Measurements from ENCODE around the gene THAP8.

Gene THAP8, protein sequence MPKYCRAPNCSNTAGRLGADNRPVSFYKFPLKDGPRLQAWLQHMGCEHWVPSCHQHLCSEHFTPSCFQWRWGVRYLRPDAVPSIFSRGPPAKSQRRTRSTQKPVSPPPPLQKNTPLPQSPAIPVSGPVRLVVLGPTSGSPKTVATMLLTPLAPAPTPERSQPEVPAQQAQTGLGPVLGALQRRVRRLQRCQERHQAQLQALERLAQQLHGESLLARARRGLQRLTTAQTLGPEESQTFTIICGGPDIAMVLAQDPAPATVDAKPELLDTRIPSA

DNA sequence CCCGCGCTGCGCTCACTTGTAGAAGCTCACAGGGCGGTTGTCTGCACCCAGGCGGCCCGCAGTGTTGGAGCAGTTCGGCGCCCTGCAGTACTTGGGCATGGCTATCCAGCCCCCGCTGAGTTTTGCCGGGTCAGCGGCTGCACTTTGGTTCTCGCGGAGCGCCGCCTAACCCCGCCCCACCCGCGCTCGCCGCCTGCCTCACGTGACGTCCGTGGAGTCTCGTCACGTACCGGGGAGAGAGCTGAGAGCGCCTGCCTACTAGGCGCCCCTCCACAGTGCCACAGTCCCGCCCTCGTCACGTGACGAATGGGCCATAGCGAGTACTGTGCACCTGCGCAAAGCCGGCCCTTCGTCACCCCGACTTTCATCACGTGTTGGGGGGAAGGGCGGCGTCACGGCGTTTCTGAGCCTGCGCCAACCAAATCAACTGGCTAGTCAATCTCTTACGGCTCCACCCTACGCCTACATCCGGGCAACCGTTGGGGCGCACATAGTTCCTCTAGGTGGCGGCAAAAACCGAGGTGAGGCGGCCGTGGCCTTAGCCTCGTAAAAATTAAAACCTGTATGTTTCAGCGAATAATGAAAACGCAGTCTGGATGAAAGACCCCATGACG lies at the start of gene THAP8:
Gene THAP8 (minus strand): TSS at position 167 of the 614 bp plus-strand sequence. CDS start 68 bp downstream, at position 99.
- peak; percentile 95 for DNase-seq (ENCODE audit: low spot score)

DNA sequence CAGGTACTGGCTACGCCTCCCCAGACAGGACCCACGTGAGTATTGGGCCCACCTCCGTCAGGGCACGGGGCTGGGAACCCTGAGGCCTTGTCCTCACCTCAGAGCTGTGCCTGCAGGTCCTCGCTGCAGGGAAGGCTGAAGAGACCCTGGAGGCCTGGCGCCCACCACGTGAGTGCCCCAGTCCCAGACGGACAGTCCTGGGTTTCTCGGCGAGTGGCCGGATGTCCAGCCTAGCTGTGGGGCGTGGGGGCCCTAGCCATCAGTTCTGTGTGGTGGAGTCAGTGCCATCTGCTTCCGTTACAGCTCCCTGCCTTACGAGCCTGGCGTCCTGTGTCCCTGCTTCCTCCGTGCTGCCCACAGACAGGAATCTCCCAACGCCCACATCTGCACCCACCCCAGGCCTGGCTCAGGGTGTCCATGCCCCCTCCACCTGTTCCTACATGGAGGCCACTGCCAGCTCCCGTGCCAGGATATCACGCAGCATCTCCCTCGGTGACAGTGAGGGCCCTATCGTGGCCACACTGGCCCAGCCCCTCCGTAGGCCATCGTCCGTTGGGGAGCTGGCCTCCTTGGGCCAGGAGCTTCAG lies 49.0 kb upstream of the THAP8 start:
- no peak for DNase-seq (ENCODE audit: low spot score)

DNA sequence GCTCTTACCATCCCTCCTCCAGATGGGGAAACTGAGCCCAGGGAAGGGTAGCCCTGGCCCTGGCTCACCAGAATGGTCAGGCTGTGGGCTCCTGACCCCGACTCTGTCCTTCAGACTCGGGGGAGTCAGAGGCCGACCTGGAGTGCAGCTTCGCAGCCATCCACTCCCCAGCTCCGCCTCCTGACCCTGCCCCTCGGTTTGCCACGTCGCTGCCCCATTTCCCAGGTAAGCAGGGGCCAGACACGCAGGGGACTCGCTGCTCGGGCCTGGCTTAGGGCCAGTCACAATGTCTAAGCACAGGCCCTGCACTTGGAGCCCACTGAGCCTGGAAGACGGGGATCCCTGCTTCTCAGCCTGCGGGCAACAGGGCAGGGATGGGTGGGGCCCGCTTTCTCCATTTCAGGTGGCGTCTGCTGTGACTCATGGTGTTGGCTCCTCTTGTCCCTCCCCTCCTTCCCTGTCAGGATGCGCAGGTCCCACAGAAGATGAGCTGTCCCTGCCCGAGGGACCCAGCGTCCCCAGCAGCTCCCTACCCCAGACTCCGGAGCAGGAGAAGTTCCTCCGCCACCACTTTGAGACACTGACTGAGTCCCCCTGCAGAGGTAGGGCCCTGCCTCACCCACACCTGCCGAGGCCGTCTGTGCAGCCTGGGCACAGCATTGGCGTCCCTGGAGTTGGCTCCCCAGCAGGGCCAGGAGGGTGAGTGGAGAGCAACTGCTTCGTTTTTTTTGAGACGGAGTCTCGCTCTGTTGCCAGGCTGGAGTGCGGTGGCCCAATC lies 47.7 kb upstream of the THAP8 start:
- DNase-seq (ENCODE audit: low spot score), result no peak

DNA sequence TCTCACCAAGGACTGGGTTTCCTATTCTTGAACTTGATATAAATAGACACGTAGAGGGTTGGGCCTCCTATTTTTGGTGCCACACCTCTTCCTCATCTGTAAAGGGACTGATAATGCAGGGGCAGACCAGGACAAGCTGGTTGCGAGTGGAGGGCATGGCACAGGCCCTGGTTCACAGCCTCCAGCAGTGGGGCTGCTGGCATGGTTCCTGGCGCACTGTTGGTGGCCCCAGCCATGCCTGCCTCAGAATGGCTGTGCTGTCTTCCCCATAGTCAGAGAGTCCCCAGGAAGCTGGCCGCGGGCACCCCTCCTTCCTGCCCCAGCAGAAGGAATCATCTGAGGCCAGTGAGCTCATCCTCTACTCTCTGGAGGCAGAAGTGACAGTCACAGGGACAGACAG lies 46.4 kb upstream of the THAP8 start:
- no peak for DNase-seq (ENCODE audit: low spot score)

DNA sequence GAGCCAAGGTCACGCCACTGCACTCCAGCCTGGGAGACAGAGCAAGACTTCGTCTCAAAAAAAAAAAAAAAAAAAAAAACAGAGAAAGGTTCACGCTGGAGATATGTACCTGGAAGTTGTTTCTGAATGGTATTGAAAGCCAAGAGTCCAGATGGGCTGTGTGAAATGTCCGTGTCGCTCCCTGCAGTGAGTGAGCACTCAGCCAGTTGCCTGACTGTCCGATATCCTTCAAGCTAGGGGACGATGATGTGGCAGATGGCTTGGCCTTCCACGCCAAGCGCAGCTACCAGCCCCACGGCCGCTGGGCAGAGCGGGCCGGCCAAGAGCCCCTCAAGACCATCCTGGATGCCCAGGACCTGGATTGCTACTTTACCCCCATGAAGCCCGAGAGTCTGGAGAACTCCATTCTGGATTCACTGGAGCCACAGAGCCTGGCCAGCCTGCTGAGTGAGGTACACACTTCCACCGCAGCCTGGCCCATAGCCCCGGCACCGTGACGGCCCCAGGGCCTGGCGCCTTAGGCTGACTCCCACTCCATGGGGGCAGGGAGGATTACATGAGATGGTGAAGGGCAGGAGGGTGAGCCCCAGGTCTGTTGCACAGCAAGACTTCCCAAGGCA lies 45.2 kb upstream of the THAP8 start:
- DNase-seq (ENCODE audit: low spot score), result no peak

DNA sequence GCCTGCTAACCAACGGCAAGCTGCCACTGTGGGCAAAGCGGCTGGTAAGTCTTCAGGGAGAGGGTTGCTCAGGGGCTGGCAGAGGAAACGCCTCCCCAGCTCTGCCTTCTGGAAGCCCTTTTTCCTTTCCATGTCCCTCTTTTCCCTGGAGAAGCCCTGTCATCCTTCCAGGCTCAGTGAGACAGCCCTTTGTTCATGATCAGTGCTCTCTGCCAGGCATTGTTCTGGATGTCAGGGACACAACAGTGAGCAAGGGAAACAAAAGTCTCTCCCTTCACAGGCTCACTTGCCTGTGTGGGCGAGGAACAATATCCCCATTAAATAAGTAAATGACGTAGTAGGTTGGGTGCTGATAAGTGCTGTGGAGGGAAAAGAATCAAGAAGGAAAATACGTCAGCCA lies 43.0 kb upstream of the THAP8 start:
- DNase-seq (ENCODE audit: low spot score), result no peak

DNA sequence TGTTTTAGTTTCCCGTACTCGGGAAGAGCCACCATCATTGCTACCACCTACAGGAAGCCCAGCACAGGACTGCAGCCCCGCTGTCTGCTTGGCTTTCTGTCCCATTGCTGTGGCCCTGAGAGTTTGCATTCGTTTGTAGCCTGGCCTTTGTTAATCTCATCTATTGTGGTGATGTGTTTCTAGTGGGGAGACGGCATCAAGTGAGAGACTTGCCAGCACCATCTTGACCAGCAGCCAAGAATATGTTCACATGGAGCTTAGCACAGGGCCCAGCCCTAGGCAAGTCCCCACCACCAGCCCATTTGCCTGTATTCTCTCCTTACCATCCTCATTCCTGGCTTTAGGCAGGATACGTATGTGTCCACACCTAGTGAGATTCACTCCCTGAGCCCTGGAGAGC lies 39.6 kb upstream of the THAP8 start:
- DNase-seq (ENCODE audit: low spot score), result no peak

DNA sequence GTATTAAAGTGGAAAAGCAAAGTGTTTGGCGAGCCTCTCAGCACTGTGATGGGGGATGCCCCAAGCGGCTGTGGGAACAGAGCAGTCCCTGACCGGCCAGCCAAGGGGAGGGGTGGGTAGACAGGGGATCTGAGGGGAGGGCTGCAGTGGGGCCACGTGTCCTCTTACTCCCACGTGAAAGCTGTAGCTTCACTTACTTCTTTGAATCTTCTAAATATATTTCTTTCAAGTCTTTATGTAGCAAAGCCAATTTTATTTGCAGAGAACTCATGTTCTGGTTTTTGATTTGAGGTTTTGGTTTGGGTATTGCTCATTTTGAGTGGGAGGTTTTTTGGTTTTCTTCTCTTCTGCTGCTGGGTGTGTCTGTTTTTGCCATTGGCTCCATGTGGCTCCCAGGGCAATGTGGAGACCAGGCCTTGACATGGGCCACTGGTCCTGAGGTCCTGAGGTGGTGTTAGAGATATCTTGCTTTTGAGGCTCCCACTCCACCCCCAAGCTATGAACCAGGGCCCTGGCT lies 39.1 kb upstream of the THAP8 start:
- DNase-seq (ENCODE audit: low spot score), result no peak

DNA sequence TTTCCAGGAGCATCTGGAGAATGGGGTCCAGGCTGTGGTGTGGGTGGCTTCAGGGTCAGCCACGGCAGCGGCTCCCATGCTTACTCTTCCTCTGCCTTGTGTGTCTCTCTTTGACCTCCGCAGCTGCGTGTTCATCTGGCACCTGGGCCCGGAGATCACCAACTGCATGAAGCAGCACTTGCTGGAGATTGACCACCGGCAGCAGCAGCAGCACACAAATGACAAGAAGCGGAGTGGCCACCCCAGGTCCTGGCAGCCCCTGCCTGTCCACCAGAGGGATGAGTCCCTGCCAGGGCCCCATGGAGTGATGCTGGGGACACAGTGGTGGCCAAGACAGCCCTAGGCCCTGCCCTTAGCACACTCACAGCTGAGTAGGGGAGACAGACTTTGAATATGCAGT lies 38.5 kb upstream of the THAP8 start:
- no peak for DNase-seq (ENCODE audit: low spot score)

DNA sequence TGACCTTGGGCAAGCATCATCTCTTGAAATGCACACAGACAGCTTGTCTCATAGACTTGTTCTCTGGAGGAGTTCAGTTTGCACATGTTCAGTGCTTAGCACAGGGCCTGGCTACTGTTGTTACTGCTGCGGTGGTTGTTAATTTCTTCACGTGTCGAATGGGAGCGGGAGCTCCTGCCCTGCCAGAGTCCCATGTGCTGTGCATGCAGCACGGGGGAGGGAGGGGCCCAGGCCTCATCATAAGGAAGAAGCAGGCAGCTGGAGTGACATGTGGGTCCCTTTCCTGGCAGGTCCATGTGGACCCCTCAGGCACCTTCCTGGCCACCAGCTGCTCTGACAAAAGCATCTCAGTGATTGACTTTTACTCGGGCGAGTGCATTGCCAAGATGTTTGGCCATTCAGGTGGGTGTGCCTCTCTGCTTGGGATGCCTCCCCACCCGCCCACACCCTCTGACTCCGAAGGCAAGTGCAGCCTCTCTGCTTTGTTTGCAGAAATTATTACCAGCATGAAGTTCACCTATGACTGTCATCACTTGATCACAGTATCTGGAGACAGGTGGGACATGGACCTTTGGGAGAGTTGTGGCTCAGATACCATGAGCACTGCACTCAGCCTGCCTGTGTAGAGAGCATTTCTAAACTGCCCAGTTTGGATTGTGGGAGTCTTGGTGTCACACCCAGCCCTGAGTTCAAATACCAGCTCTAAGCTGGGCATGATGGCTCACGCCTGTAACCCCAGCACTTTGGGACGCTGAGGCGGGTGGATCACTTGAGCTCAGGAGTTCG lies 37.0 kb upstream of the THAP8 start:
- DNase-seq (ENCODE audit: low spot score), result no peak

DNA sequence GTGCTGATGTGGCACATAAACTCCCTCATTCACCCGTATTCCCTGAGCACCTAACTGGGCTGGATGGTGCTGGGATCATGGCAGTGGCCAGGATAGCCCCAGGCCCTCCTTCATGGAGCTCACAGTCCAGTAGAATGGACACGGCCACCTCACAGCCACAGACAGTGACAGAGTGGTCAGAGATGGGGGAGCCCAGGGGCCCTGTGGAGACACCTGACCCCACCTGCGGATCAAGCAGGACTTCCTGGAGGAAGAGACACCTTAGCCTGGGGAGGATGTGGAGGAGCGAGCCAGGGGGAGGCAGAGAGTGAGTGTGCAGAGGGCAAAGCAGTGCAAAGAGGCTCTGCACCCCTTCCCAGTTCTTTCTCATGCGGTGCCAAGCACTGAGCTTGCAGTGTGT lies 35.8 kb upstream of the THAP8 start:
- DNase-seq (ENCODE audit: low spot score), result no peak

DNA sequence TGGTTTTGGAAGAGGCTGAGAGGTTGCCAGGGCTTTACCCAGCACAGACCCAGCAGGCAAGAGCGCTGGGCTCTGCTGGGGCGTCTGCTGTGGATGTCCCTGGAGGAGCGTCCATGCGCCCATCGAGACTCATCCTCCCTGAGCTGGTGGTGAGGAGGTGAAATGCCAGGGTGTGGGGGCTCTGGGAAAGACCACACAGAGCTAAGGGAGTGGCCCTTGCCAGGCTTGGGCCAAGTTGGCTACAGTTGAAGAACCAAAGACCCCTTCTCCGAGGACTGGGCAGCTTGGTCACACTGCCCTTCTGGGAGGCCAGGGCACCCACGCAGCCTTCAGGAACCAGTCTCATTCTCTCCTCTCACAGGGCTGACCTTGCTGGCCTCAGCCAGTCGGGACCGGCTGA lies 32.2 kb upstream of the THAP8 start:
- DNase-seq (ENCODE audit: low spot score), result no peak

DNA sequence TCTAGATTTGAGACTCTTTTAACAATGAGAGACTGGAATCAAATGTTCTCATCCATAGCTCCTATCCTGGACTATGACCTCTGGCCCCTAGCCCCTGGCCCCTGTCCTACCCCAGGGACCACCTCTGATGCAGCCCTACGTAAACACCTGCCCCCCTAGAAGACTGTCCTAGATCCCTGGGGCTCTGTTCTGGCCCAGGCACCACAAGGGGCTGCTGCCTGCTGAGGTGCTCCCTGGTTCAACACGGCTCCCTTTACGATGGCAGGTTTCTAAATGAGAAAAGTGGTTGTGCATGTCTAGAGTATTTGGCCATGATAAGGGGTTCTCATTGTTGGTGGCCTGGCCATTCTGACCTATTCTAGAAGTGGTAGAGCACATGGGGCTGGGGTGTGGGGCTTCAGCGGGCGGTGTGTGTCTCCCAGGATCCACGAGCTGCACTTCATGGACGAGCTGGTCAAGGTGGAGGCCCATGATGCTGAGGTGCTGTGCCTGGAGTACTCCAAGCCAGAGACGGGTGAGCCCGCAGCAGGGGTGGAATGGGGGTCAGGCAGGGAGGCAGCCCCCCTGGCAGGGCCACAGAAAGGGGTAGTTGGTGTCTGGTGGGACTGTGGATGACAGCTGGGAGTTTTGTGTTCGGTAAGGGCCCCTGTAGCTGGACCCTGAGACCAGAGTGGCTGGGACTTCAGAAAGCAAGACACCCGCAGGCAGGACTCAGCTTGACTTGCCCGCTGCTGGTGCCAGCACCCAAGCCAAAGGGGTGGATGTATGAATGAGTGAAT lies 30.3 kb upstream of the THAP8 start:
- DNase-seq (ENCODE audit: low spot score), result no peak

DNA sequence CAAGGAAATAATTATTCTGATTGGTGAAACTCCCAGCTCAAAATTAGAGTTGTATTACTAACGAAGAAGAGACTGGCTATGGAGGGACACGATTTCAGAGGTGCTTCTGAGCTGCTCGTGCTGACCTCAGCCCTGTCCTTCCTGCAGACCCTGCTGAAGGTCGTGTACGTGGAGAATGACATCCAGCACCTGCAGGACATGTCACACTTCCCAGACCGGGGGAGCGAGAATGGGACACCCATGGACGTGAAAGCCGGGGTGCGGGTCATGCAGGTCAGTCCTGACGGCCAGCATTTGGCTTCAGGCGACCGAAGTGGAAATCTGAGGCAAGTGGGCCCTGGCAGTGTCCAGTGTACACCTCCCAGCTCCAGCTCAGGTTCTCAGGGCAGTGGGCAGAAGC lies 28.8 kb upstream of the THAP8 start:
- DNase-seq (ENCODE audit: low spot score), result no peak

DNA sequence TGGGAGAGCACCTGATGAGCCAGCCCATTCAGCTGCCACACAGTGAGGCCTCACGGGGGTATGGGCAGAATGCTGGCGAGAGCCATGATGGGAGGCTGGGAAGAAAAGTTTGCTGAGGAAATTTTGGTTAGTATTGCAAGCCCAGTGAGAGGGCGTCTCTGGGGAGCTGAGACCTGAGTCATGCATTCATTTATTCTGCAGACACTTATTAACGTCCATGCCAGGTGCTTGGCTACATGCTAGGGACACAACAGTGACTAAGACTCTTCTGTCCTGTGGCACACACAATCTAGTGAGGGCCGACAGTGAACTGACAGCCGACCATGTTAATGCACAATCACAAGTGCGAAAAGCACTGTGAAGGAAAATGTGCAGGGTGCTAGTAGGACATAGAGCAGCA lies 27.8 kb upstream of the THAP8 start:
- no peak for DNase-seq (ENCODE audit: low spot score)

DNA sequence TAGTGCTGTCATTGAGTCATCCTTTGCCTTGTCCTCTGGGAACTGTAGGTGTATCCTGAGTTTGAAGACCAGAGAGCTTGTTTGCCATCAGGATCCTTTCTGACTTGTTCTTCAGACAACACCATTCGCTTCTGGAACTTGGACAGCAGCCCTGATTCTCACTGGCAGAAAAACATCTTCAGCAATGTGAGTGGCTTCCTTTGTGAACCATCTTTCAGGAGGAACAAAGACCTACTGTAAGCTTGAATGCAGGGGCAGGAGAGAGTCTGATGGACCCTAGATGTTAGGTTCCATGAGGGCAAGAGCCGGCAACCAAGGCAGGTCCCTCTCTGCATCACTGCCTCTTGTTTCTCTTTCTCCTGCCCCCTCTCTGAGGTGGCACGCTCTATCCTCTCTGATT lies 27.3 kb upstream of the THAP8 start:
- no peak for DNase-seq (ENCODE audit: low spot score)

DNA sequence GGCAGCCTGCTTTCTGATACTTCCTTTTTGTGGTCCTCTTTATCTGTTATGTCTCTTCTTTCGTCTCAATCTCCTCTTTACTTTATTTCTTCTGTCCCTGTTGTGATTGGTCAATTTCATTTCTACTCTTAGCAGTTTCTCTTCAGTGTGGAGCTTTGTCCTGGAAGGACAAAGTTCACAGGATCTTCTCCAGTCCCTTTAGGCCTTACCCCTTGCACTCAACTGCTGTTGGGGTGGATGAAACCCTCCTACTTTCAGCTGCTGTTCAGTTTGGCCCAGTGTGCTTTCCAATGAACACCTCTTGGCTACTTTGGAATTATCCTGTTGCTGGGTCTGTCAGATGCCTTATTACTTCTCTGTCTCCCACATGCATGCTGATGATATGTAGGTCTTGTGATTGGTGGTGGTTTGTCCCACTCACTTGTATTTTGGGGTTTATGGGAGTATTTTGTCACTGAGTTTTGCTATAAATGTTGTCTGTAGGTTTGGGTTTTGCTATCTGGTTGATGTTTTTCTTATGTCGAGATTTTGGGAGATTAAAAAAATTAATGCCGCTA lies 25.4 kb upstream of the THAP8 start:
- no peak for DNase-seq (ENCODE audit: low spot score)

DNA sequence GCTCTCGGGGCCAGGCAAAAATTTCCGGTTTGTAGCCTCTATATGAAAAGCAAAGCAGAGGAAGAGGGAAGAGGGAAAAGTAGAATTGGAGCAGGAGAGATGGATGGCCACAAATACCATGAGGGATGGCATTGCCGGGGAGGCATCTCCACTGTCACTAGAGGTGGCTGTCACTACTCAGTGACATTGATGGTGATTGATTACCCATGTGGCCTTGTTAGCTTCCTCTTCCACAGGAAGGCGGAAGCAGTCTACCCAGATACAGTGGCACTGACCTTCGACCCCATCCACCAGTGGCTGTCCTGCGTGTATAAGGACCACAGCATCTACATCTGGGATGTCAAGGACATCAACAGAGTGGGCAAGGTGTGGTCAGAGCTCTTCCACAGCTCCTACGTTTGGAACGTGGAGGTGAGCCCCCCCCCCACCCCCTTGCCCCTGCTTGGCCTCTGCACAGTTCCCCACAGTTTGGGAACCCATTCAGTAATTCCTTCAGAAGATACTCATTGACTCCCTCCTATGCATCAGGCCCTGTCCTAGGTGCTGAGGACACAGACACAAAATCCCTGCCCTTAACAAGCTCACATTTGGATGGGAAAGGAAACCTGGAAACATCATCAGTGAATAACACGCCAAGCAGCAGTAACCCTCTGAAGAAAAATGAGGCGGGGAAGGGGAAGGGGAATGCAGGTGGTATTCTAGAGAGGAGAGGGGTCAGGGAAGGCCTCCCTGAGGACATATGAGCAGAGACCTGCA lies 19.2 kb upstream of the THAP8 start:
- DNase-seq (ENCODE audit: low spot score), result no peak

DNA sequence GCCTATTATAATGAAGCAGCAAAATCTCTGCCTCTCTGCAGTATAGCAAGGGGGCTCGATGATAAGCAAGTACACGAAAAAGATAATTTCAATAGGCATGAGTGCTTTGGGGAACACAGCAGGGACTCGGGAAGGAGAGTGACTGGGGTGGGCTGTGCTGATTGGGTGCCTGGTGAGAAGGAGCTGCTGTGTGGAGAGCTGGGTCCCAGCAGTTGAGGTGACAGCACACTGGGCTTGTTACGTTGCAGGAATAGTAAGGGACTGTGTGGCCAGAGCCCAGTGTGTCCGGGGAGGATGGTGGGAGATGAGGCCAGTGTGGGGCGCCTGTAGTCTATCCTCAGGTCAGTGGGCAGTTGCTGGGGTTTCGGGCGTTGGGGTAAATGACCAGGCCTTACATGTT lies 18.0 kb upstream of the THAP8 start:
- no peak for DNase-seq (ENCODE audit: low spot score)
